HG02763 (cell line): ENCODE measurements around the gene RPL26.
"Not testable (repeated sequence)": the region's sequence is repeated elsewhere in the genome, so short reads cannot be mapped to it uniquely, and the experiment has no call there.

ENCODE experiments used
- ATAC-seq: cut with Tn5 transposase; IDR thresholded peaks from one replicate; pipeline ENCODE4 v1.9.1; 2021; ENCODE audit warnings: mild to moderate bottlenecking, moderate library complexity; ENCODE audit not compliant: unreplicated experiment

RPL26 gene

GRCh38 chr17:8397636-8398035 is 14.6 kb upstream of the RPL26 start, which contains the start of gene RNF222:
RNF222 (minus strand) TSS chr17:8397827; CDS start chr17:8393461, 4,366 bp downstream.
- ATAC-seq: no peak

GRCh38 chr17:8394497-8394896 is 11.5 kb upstream of the RPL26 start:
- not testable (repeated sequence) for ATAC-seq

DNA sequence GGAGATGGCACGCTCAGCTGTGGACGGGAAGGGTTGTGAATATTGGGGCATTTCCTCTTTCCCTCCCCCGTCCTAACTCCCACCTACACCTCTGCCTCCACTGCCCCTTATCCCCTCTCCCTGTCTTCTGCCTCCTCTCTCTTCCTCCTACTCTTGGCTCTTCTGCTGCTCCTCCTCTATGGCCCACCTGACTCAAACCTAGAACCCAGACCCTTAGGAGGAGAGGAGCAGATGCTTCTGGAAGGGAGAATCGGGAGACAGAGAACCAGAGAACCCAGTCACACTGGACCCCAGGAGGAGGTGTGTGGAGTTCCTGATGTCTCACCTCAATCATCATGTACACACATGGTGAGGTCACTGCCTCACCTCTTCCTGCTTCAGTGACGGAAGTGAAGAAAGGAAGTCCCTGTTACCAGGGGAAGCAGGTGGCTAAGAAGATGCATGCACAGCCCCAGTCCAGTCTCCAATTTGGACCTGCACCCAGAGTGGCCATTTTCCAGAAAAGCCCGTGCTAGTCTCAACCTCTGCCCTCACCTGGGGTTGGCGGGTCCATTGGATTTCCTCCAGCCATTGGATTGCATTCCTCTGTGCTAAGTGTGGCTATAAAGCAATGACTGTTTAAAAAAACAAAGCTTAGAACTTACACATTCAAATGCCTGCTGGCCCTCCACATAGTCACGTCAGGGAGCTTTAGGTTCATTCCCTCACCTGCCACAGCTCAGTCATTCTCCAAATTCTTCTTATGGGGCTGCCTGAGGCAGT is 10.7 kb upstream of the RPL26 start:
- ATAC-seq: no peak

GRCh38 chr17:8392674-8393469 is 9.9 kb upstream of the RPL26 start:
- no peak for ATAC-seq

- ATAC-seq: no peak
Observed at GRCh38 chr17:8392274-8392673, 9.3 kb upstream of the RPL26 start.

DNA sequence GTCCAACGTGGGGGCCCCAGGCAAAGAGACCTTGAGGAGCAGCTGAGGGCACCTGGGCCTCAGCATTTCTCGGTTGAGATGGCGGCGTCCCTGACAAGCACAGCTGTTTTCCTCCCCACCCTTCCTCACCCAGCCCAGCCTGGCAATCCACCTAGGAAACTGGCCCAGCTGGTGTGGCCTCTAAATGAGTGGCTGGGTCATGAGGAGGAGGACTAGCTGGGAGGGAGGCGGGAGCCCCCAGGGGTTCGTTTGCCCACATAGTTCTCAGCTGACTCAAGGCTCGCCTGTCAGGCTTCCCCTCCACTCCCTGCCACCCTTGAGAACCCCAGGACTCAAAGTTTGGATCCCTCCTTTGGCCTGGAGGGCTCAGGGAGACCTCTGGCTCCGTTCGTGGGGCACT is 8.7 kb upstream of the RPL26 start:
- no peak for ATAC-seq

GRCh38 chr17:8387914-8388651 is 5.1 kb upstream of the RPL26 start:
- ATAC-seq: no peak

GRCh38 chr17:8386841-8387240 is 3.8 kb upstream of the RPL26 start:
- ATAC-seq: no peak

- no peak for ATAC-seq
Observed at GRCh38 chr17:8384801-8385378, 1.9 kb upstream of the RPL26 start.

DNA sequence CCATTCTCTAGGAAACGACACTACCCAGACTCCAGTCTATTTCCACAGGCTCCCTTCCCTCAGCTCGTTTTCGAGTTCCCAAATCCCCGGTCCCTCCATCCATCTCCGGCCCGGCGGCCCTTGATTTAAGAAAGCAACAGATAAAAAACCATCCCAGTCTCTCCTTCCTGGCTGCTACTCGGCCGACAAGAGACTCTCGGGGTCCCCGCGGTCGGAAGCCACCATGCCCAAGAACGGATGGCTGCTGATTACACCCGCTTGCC is 182 bp downstream of the RPL26 start:
- ATAC-seq: no peak

DNA sequence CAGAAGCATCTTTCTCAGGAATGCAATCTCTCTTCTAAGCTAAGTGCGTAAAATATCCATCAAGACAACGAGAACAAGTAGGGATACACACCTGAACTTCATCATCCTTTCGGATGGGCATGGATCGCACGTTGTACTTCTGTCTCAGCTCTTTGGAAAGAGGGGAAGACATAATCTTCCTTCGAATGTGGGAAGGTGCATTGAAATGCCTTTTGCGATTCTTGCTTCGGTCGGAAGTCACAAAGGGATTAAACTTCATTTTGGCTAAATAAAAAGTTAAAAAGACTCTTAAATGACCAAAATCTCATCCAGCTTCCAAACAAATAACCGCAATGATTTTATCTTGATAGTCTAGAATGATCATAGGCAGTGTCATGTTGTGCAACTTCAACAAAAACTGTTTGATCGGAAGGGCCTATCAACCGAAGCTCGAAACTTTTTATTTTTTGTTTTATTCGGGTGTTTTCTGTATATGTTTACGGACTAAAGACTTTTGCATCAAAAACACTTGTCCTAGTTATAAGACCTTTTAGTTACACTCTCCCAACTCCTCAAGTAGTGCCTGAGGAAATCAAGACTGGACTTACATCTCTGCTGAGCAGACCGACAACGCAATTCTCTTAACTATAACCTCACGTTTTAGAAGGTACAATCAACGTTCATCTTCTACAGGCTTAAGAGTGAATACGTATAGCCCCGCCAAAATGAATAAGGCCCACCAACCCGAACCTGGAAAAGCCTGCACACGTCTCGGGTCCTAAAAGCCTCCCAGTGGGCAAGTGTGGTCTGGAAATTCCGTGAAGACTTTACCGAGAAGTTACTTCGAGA is 727 bp downstream of the RPL26 start:
- no peak for ATAC-seq

DNA sequence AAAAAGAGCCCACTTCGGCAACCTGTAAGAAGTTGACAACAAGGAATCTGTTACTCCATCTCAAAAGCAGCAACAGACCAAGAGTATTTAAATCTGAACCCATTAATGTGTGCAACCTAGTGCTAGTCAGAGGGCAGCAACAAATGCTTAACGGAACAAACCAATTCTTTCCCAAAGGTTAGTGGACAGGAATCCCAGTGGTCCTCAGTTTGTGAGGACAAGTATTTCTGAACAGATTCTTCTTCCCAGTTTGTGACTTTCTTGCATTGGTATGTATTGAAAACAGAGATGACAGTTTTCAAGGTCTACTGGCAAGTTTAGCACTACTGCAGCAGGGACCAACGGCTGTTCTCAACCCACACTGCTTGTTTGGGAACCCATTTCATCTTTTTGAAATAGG is 2.9 kb downstream of the RPL26 start:
- no peak for ATAC-seq

- ATAC-seq: not testable (repeated sequence)
Observed at GRCh38 chr17:8378117-8378516, 4.9 kb downstream of the RPL26 start.

- no peak for ATAC-seq
Observed at GRCh38 chr17:8377422-8377821, 5.6 kb downstream of the RPL26 start.

DNA sequence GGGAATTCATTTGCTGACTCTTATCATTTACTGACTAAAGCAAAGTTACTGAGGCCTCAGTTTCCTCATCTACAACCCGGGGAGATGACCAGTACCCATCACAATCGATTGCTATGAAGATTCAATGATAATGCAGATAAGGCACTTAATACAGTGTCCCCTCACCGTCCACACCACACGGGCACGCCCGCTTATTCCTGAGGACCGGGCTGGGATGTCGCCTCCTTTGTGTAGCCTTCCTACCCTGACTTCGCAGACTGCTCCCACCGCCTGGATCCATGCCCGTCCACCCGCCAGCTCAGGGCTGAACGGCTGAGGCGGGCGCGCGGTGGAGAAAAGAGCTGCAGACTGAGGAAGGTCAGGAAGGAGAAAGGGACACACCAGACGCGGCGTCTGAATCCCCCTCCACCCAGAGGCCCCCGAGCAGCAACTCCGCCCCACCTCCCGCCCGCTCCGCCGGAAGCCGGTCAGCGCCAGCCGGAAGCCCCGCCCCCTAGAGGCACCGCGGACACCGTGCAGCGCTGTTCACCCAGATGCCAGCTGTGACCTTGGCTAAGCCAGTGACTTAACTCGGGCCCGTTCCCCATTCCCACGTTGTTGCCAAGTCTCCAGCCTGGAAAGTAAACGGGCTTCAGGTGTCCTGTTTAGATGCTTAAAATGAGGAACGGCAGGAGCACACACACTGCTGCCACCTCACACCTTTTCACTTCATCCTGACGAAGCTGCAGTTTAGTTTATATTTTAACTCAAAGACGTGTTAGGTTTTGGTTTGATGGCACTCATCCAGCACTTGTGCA is 6.5 kb downstream of the RPL26 start, which contains the start of gene KRABD2:
TSS of gene KRABD2 (minus strand) at position 434 of the 797 bp plus-strand sequence.
- ATAC-seq: peak; percentile 83

- ATAC-seq: peak; percentile 8
Observed at GRCh38 chr17:8375738-8376259, 7.2 kb downstream of the RPL26 start.

- not testable (repeated sequence) for ATAC-seq
Observed at GRCh38 chr17:8373856-8374255, 9.1 kb downstream of the RPL26 start.

GRCh38 chr17:8372422-8372821 is 10.6 kb downstream of the RPL26 start:
- ATAC-seq: no peak

DNA sequence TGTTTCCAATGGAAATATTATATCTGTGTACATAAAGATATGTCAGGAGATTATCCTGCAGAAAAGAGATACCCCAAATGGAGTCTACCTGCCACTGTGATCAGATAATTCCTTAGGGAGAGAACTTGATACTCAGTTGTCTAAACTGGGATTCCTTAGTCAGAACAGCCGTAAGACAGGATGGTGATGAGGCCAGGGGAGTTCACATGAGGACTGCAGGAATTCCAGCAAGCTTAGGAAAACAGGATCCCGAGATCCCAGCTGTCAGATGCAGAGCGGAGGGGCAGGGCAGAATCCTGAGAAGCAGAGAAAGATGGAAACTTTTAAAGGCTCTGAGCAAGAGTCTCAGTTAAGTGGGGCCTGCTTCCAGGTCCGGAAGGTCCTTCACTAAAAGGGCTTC is 11.2 kb downstream of the RPL26 start:
- no peak for ATAC-seq
